ENCODE measurements around the gene PPP2R5B.

Gene PPP2R5B

DNA sequence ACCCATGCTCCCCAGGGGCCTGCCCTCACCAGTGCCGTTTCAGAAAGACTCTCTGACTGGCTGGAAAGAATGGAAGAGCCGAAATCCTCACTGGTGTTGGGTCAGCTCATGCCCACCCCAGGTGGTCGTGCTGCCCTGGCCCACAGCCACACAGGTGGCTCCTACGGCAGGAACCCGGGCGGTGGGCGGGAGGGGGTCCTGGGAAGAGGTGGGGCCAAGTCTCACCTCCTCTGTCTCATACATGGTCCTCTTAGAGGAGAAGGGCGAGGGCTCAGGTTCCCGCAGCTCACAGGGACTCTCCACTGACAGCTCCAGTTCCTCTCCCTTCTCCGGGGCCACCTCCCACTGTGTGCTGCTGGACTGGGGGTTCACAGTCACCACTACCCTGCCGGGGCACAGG, 15.7 kb upstream of the PPP2R5B start:
- no peak for ATAC-seq

DNA sequence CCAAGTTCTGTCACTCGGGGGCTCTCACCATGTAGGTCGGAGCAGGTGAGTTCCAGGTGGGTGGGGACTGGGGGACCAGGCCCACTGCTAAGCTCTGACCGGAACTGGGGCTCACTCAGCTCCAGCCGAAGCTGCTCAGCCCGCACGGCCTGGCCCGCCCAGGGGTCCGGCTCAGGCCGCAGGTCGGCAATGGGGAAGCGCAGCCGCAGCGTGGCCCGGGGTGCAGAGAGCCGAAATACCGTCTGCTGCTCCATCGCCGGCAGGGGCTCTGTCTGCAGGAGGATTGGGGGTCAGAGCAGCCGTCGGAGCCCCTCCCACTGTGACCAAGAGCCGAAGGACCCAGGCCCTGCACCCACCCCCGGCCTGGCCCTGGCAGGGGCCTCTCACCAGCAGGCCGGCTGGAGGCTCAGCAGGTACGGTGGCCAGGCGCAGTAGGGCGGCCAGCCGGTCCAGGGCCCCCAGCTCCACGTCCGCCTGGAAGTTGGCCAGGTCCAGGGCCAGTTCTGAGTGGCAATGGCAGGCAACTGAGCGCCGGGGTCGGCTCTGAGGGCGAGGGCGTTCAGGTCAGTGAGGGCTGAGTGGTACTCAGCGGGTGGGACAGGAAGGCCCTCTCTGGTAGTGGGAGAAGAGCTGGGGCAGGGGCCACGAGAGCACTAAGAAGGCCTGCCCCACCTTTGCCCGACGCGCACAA, 14.7 kb upstream of the PPP2R5B start:
- ATAC-seq: no peak

DNA sequence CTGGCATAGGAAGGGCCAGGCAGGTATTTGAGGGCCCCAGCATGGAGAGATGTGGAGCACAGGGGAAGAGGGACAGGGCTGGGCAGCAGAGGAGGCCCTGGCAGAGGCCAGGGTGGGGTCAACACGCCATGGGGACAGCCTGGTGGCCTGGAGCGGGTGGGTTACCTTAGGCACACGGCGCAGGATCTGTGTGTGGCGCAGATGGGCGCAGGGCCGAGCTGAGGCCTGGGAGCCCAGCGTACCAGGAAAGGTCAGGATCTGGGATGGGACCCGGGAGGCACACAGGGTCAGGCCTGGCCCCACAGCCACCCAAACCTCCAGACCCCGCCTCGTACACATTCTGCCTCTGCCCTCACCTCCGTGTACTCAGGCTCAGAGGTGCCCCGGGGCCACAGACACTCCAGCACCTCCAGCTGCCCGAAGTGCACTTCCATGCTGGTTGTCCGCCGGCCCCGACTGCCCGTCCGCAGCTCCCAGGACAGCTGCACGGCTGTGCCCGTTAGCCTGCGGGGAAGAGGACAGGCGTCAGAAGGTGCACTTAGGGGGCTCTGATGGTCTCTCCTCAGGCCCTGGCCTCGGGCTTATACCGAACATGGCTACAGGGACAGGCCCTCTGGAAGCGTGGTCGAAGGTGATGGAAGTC, 13.9 kb upstream of the PPP2R5B start:
- no peak for ATAC-seq

DNA sequence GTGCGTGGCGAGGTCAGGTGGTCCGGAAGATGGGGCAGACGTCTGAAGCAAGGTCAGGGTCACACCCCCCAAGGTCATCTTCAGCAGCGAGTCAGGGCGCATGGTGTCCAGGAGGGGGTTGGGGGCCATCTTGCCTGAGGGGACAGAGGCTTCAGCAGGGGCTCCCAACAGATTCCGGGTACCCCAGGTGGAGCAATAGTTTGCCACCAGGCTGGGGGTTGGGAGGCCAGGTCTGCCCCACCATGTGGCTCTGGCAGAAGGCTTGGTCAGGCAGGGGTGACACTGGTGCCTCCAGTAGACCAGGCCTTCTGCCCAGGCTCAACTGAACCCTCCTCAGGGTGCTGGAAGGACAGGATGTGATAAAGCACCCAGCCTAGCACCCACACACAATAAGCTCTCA, 13.3 kb upstream of the PPP2R5B start:
- no peak for ATAC-seq

GRCh38 chr11:64911689-64912088, 12.8 kb upstream of the PPP2R5B start:
- no peak for ATAC-seq

DNA sequence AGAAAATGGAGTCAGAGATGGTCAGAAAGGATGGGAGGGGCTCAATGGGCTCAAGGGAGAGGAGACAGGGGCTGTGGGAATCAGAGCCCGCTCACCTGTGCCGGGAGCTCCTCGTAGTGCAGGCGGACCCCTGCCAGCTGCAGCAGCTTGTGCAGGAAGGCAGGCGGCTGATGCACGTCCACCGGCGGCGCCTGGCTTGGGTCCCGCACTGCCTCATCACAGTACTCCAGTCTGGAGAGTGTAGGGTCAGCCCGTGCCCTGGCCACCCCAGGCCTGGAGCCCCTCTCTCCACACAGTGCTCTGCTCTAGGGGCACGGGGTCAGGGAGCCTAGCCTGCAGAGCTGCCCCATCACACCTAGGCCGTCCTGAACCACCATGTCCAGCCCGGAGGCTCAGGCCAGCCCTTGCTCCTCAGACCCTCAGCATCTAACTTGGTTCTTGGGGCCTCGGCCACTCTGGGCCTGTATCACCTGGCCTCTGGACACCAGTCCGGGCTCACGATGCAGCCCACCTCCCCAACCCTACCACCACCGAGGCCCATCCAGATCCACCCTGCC, 11.2 kb upstream of the PPP2R5B start:
- ATAC-seq: no peak

GRCh38 chr11:64914123-64914522, 10.4 kb upstream of the PPP2R5B start:
- no peak for ATAC-seq

DNA sequence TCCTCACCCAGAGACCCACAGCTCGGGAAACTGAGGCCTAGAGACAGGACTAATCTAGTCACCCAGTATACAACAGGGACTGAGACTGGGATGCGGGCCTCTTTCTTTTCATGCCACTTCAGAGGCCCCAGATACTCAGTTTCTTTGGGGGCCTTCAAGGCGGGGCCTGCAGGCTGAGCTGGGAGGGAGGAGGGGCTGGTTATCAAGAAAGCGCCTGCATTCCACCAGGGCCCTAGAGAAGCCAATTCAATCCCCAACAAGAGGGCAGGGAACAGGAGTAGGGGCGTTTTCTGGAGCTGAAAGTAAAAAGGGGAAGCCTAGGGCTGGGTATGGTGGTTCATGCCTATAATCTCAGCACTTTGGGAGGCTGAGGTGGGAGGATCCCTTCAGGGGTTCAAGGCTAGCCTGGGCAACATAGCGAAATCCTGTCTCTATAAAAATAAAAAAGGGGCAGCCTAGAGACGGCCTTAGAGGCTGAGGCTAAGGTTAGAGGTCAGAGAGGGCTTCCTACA, 9.1 kb upstream of the PPP2R5B start:
- ATAC-seq: no peak

- no peak for ATAC-seq
Observed at GRCh38 chr11:64916040-64916774, 8.3 kb upstream of the PPP2R5B start.

DNA sequence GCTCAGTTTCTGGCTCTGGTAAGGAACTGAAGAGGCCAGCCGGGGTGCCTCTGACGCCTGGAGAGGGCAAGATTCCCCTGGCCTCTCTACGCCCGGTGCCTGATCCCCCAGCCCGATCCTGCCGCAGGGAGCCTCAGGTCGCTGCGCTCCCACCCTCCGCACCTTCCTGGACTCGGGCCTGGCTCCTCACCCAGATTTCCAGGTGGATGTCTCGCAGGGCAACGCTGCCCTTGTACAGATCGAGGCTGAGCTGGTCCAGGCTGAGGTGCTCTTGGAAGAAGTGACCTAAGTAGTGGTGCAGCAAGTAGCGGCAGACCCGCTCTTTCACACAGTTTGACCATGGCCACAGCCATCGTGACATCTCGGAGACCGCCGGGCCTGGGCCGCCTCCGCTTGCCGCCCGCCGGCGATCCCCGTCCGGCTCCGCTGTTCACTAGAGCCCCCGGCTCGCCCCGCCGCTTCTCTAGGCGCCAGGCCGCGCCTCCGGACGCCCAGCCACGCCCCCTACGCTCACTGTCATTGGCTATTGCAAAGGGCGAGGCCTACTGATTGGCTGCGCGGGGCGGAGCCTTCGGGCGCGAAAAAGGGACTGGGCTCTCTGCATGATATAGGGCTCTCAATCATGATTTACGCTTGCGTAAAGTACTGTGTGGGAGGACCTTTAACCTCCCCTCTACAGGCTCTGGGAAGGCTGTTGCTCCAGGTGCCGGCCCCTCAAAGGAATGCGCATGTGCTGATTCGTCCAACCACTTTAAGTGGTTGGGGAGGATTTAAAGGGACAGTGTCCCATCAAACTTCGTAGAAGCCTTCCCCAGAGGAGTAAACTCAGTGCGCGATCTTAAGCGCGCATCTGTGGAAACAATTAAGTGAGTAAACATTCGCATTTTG, 7.5 kb upstream of the PPP2R5B start, which contains the start of gene ATG2A:
TSS of gene ATG2A (minus strand) at position 435 of the 888 bp plus-strand sequence. CDS start at position 361, 74 bp downstream.
- ATAC-seq: peak; percentile 98 to 99

DNA sequence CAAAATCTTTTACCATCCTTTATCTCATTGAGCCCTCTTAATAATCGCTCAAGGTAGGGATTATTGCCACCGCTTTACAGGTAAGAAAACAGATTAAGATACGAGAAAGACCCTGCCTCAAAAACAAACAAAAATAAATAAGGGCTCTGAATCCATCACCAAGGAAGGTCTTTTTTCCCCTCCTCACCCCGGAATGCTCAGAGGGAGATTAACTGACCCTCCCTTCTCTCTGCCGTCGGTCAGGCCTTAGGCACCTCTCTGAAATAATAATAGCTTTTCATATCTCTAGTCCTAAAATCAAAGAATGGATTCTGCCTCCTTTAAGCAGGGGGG, 6.9 kb upstream of the PPP2R5B start:
- no peak for ATAC-seq

GRCh38 chr11:64918017-64918416, 6.5 kb upstream of the PPP2R5B start:
- no peak for ATAC-seq

- ATAC-seq: no peak
Observed at GRCh38 chr11:64919627-64920026, 4.9 kb upstream of the PPP2R5B start.

DNA sequence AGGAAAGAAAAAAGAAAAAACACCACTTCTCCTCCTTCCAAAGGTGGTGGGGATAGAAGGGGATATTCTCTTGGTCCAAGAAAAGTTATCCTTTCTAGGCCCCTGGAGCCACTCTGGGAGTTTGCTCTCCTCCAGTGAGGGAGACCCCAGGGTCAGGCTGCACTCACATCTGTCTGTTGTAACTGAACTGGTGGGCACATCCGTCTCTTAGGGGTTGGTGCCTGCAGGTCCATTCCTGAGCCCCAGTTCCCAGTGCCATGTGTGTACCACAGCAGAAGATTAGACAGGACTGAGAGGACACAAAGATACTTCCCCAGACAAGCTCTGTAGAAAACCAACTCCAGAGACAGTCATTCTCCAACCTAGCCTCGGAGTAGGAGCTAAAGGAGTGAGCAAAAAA, 4.4 kb upstream of the PPP2R5B start:
- ATAC-seq: no peak

- no peak for ATAC-seq
Observed at GRCh38 chr11:64921384-64921783, 3.1 kb upstream of the PPP2R5B start.

- ATAC-seq: no peak
Observed at GRCh38 chr11:64923151-64923661, 1.3 kb upstream of the PPP2R5B start.

- peak in 1 of 2 donors; percentile 0 for ATAC-seq
Observed at GRCh38 chr11:64924910-64925284, 408 bp downstream of the PPP2R5B start.

DNA sequence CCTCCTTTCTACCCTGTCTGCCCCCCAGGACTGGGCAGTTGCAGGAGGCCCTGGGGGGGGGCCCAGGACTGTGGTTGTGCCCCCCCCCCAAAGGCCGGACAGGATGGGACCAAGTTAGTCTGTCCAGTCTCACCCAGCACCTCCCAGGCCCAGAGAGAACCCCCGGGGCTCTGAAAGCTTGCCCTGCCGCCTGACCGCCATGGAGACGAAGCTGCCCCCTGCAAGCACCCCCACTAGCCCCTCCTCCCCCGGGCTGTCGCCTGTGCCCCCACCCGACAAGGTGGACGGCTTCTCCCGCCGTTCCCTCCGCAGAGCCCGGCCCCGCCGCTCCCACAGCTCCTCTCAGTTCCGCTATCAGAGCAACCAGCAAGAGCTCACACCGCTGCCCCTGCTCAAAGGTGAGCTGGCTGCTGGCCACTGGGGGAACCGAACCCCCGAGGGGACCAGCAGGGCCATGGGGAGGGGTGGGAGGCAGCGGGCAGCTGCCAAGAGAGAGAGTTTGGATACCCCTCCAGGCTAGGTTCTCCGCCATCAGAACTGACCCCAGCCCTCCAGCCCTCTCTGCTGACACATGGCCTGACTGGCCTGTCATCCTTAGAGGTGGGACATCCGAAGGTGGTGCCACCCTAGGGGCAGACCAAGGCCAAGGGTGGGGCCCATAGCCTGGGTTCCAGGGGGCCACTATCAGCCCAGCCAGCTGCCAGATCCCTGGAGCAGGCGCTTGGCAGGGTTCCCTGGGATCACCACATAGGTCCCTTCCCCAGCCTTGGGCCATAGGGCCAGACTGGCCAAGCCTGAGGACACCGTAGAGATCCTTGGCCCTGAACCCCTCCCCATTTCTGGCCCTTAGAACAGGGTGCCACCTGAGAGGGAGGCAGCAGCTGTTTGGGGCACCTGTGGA, 1.3 kb downstream of the PPP2R5B start:
- ATAC-seq: no peak

GRCh38 chr11:64926689-64927088, 2.2 kb downstream of the PPP2R5B start:
- ATAC-seq: no peak

DNA sequence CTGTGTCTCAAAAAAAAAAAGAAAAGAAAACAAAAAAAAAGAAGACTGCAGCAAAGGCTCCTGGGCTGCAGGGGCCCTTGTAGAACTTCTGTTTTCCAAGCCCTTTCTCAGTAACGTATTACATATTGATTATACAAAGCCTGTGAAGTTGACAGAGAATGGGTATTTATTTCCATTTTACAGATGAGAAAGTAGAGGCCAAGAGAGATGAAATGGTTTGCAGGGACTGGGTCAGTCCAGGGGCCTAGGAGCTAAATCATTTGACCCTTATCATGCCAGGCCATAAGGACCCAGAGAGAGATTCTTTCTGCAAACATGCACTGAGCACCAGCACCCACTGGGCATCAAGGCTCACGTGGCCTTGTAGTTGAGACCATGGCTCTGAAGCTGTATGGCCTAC, 4.5 kb downstream of the PPP2R5B start:
- ATAC-seq: no peak

GRCh38 chr11:64929625-64930024, 5.1 kb downstream of the PPP2R5B start:
- ATAC-seq: no peak

Data from activated CD4-positive, CD25-positive, alpha-beta regulatory T cell treated with anti-CD3 and anti-CD28 coated beads, Interleukin-2, amount 50 U/mL, for 24 hours (primary cell).